HG03196 (cell line): ENCODE results near the gene FAHD1.

ENCODE experiments used
- ATAC-seq: cut with Tn5 transposase; IDR thresholded peaks from one replicate; pipeline ENCODE4 v1.9.1; 2021; ENCODE audit not compliant: unreplicated experiment

Gene FAHD1

GRCh38 chr16:1816396-1817275 lies 10.4 kb upstream of the FAHD1 start:
- ATAC-seq = no peak

GRCh38 chr16:1817276-1817589 lies 9.8 kb upstream of the FAHD1 start:
- no peak for ATAC-seq

- ATAC-seq = no peak
These were observed 9.3 kb upstream of the FAHD1 start for GRCh38 chr16:1817716-1818115.

GRCh38 chr16:1818204-1818872 lies 8.7 kb upstream of the FAHD1 start:
- ATAC-seq = no peak

- no peak for ATAC-seq
These were observed 8.0 kb upstream of the FAHD1 start for GRCh38 chr16:1818873-1819525.

GRCh38 chr16:1819611-1820010 lies 7.4 kb upstream of the FAHD1 start:
- no peak for ATAC-seq

- ATAC-seq = no peak
These were observed 6.7 kb upstream of the FAHD1 start for GRCh38 chr16:1820096-1820945.

GRCh38 chr16:1820946-1821290 lies 6.1 kb upstream of the FAHD1 start:
- ATAC-seq = no peak

- ATAC-seq = no peak
These were observed 5.0 kb upstream of the FAHD1 start for GRCh38 chr16:1821861-1822611.

GRCh38 chr16:1822801-1823200 lies 4.2 kb upstream of the FAHD1 start:
- no peak for ATAC-seq

- ATAC-seq = no peak
These were observed 3.2 kb upstream of the FAHD1 start for GRCh38 chr16:1823821-1824220.

- ATAC-seq = no peak
These were observed 1.6 kb upstream of the FAHD1 start for GRCh38 chr16:1825381-1825863.

GRCh38 chr16:1825864-1826690 lies 929 bp upstream of the FAHD1 start:
- peak; percentile 44 for ATAC-seq

- ATAC-seq = no peak
These were observed 1.8 kb downstream of the FAHD1 start for GRCh38 chr16:1828645-1829410.

- no peak for ATAC-seq
These were observed 3.2 kb downstream of the FAHD1 start for GRCh38 chr16:1830213-1830612.

GRCh38 chr16:1831186-1832075 lies 4.4 kb downstream of the FAHD1 start:
- no peak for ATAC-seq

- ATAC-seq = no peak
These were observed 5.9 kb downstream of the FAHD1 start for GRCh38 chr16:1832838-1833454.
